ENCODE results near the gene RBM47.

- no peak for TF ChIP-seq POLR2A (IDR thresholded peaks at IDR 0.05; ENCODE audit: low read depth, low read length)
- no peak for TF ChIP-seq TAF1 (IDR thresholded peaks at IDR 0.05; ENCODE audit: borderline replicate concordance, low read depth, low read length)
- TF ChIP-seq POLR2AphosphoS5 (IDR thresholded peaks at IDR 0.05; ENCODE audit: low read depth, low read length), result no peak
Observed at GRCh38 chr4:40418430-40419230, 211.0 kb downstream of the RBM47 start.
